GM23248 (cell line): ENCODE measurements around the gene MYO1D. TPM values are rescaled to one million over a fixed set of nuclear protein-coding genes. Genes with fewer than 3 reads are reported as not detected.
A peak's percentile ranks its signal among the peaks of the same experiment; 100 is the strongest.

ENCODE experiments used
- DNase-seq: peaks from one replicate; pipeline ENCODE4 v3.0.0-alpha.2; 2015
- H2AFZ ChIP-seq: fragments of 200-600 bp; sonication (generic); 2 replicates; pipeline ENCODE4 v1.6.1; 2016; ENCODE audit warnings: antibody characterized with exemption
- H3F3A ChIP-seq: fragments of 200-600 bp; sonication (generic); 2 replicates; pipeline ENCODE4 v1.6.1; 2016; ENCODE audit warnings: mild to moderate bottlenecking, antibody characterized with exemption, mixed run types; ENCODE audit not compliant: insufficient read depth
- H3K27ac ChIP-seq: fragments of 200-600 bp; sonication (generic); 2 replicates; pipeline ENCODE4 v1.5.1; 2016; ENCODE audit warnings: mild to moderate bottlenecking
- H3K27me3 ChIP-seq: fragments of 200-600 bp; sonication (generic); replicated peaks from 2 replicates; pipeline ENCODE4 v1.6.1; 2016; ENCODE audit warnings: mild to moderate bottlenecking; ENCODE audit not compliant: insufficient read depth
- H3K36me3 ChIP-seq: fragments of 200-600 bp; sonication (generic); 2 replicates; pipeline ENCODE4 v1.6.1; 2016; ENCODE audit warnings: low read depth, mild to moderate bottlenecking
- H3K4me1 ChIP-seq: fragments of 200-600 bp; sonication (generic); 2 replicates; pipeline ENCODE4 v1.6.1; 2016; ENCODE audit warnings: mild to moderate bottlenecking; ENCODE audit not compliant: insufficient read depth
- H3K4me2 ChIP-seq: fragments of 200-600 bp; sonication (generic); one replicate; pipeline ENCODE4 v1.6.1; 2016; ENCODE audit warnings: mild to moderate bottlenecking; ENCODE audit not compliant: unreplicated experiment
- H3K4me3 ChIP-seq: fragments of 200-600 bp; sonication (generic); 2 replicates; pipeline ENCODE4 v1.5.1; 2016; ENCODE audit warnings: mild to moderate bottlenecking
- H3K79me2 ChIP-seq: fragments of 200-600 bp; sonication (generic); 2 replicates; pipeline ENCODE4 v1.6.1; 2016; ENCODE audit warnings: mild to moderate bottlenecking; ENCODE audit not compliant: insufficient read depth
- H3K9ac ChIP-seq: fragments of 200-600 bp; sonication (generic); 2 replicates; pipeline ENCODE4 v1.6.1; 2016; ENCODE audit warnings: mild to moderate bottlenecking
- H3K9me2 ChIP-seq: fragments of 200-600 bp; sonication (generic); 2 replicates; pipeline ENCODE4 v1.6.1; 2016; ENCODE audit warnings: mixed run types, mild to moderate bottlenecking, moderate library complexity; ENCODE audit not compliant: insufficient read depth
- H3K9me3 ChIP-seq: fragments of 200-600 bp; sonication (generic); one replicate; pipeline ENCODE4 v1.6.1; 2017; ENCODE audit warnings: low read depth
- H4K20me1 ChIP-seq: fragments of 200-600 bp; sonication (generic); 2 replicates; pipeline ENCODE4 v1.6.0; 2016; ENCODE audit not compliant: insufficient read depth
- EZH2 ChIP-seq: fragments of 200-600 bp; sonication (generic); IDR thresholded peaks from 2 replicates; pipeline ENCODE4 v1.6.1; 2018; ENCODE audit warnings: antibody characterized with exemption, mild to moderate bottlenecking; ENCODE audit not compliant: insufficient read depth, poor library complexity, severe bottlenecking
- EZH2phosphoT487 ChIP-seq: fragments of 200-600 bp; sonication (generic); IDR thresholded peaks from 2 replicates; pipeline ENCODE4 v1.6.1; 2018; ENCODE audit warnings: antibody characterized with exemption, moderate library complexity, mild to moderate bottlenecking, low read depth; ENCODE audit not compliant: insufficient read depth
- WGBS, 2 experiments: methylation state at CpG; one replicate each; pipeline ENCODE4 v1.1.6; 2015 to 2017; ENCODE audit warnings: low lambda C conversion rate in 2 of 2, low coverage in 1 of 2; ENCODE audit errors: missing lambda C conversion rate in 2 of 2; 5-methylcytosine and 5-hydroxymethylcytosine counted together
- in situ Hi-C: fragments of 300-500 bp; cut with MboI; formaldehyde crosslinking; loops from 2 replicates; pipeline ENCODE4 v1.15.0; 2020
- polyA plus RNA-seq: library from polyadenylated mRNA; unstranded; fragments of >200 nt; fragmentation: Nextera tagmentation; extraction: Ambion mirVana; gene quantifications from 2 replicates; pipeline ENCODE4 v1.2.1, GENCODE V29; 2016
- total RNA-seq: library from RNA; depleted of rRNA; stranded (reverse); fragments of >200 nt; shearing (Covaris generic); gene quantifications from 2 replicates; pipeline ENCODE4 v1.2.3, GENCODE V29; 2014

MYO1D gene
- total and polyA plus RNA-seq, 2 experiments from 2014 or later = 54.1 to 99.5 TPM

GRCh38 chr17:32673964-32674363, 203.0 kb downstream of the MYO1D start:
- in situ Hi-C loops = loop anchor here (25.0 kb wide), 1 partner anchor 238 kb away; no protein-coding TSS in a partner anchor
- H3K9me2 ChIP-seq = no peaks in the 10 kb centered on the region
- no peaks in the 10 kb centered on the region for H3K27me3 ChIP-seq
- no peaks in the 10 kb centered on the region for H3K4me1 ChIP-seq
- no peak overlapping the region for H2AFZ ChIP-seq
- H3K4me3 ChIP-seq = no peak overlapping the region
- no peaks in the 10 kb centered on the region for H3K79me2 ChIP-seq
- no peaks in the 10 kb centered on the region for H4K20me1 ChIP-seq
- H3F3A ChIP-seq = peaks cover 9% of the 10 kb centered on the region; the same call in 1 of the 2 replicates
- H3K36me3 ChIP-seq = no peaks in the 10 kb centered on the region
- H3K27ac ChIP-seq = no peak overlapping the region
- 73 to 78% methylated on average over 3 of the region's 3 CpGs for WGBS, 2 experiments
- H3K9me3 ChIP-seq = no peaks in the 10 kb centered on the region
- DNase-seq = peak; percentile 20
- H3K9ac ChIP-seq = no peak overlapping the region
- no peak overlapping the region for H3K4me2 ChIP-seq
- TF ChIP-seq EZH2phosphoT487 (no peak), EZH2 (no peak)

GRCh38 chr17:32672711-32673110, 204.2 kb downstream of the MYO1D start:
- in situ Hi-C loops = loop anchor here (25.0 kb wide), 1 partner anchor 240 kb away; no protein-coding TSS in a partner anchor
- no peak overlapping the region for H3K4me2 ChIP-seq
- no peak overlapping the region for H3K27ac ChIP-seq

GRCh38 chr17:32671896-32672295, 205.0 kb downstream of the MYO1D start:
- peak; percentile 19 for DNase-seq
- Histone ChIP-seq H3K27ac (no peak overlapping the region), H3K9ac (no peak overlapping the region), H3F3A (peaks cover 9% of the 10 kb centered on the region; the same call in 1 of the 2 replicates), H3K4me1 (no peaks in the 10 kb centered on the region), H3K27me3 (no peaks in the 10 kb centered on the region), H4K20me1 (no peaks in the 10 kb centered on the region), H3K36me3 (no peaks in the 10 kb centered on the region), H3K4me2 (no peak overlapping the region), H3K9me2 (no peaks in the 10 kb centered on the region), H3K79me2 (no peaks in the 10 kb centered on the region), H3K9me3 (no peaks in the 10 kb centered on the region), H2AFZ (no peak overlapping the region), H3K4me3 (no peak overlapping the region)
- in situ Hi-C loops = loop anchor here (25.0 kb wide), 1 partner anchor 240 kb away; no protein-coding TSS in a partner anchor
- 25 to 29% methylated on average over 1 of the region's 1 CpG for WGBS, 2 experiments
- TF ChIP-seq EZH2phosphoT487 (no peak), EZH2 (no peak)

More at GRCh38 chr17:32672711-32673110, 204.2 kb downstream of the MYO1D start:
- peaks cover 9% of the 10 kb centered on the region; the same call in 1 of the 2 replicates for H3F3A ChIP-seq
- no peaks in the 10 kb centered on the region for H3K9me2 ChIP-seq
- H3K9me3 ChIP-seq = no peaks in the 10 kb centered on the region
- DNase-seq = no peak
- no peaks in the 10 kb centered on the region for H3K79me2 ChIP-seq
- no peak overlapping the region for H2AFZ ChIP-seq
- H3K36me3 ChIP-seq = no peaks in the 10 kb centered on the region
- H3K9ac ChIP-seq = no peak overlapping the region
- no peaks in the 10 kb centered on the region for H3K4me1 ChIP-seq
- TF ChIP-seq EZH2phosphoT487 = no peak
- no peak for TF ChIP-seq EZH2
- no peaks in the 10 kb centered on the region for H3K27me3 ChIP-seq
- H3K4me3 ChIP-seq = no peak overlapping the region
- 48 to 49% methylated on average over 1 of the region's 1 CpG for WGBS, 2 experiments
- no peaks in the 10 kb centered on the region for H4K20me1 ChIP-seq

- Histone ChIP-seq H3K36me3 (no peaks in the 10 kb centered on the region), H3K9me2 (no peaks in the 10 kb centered on the region), H3K4me3 (no peak overlapping the region), H3K9me3 (no peaks in the 10 kb centered on the region), H4K20me1 (no peaks in the 10 kb centered on the region), H3K9ac (no peak overlapping the region), H3K79me2 (no peaks in the 10 kb centered on the region), H3K4me1 (no peaks in the 10 kb centered on the region), H3K27ac (no peak overlapping the region), H3K4me2 (no peak overlapping the region), H3F3A (peaks cover 8% of the 10 kb centered on the region; the same call in 1 of the 2 replicates), H3K27me3 (no peaks in the 10 kb centered on the region), H2AFZ (no peak overlapping the region)
- TF ChIP-seq EZH2 (no peak), EZH2phosphoT487 (no peak)
- 89 to 93% methylated on average over 9 of the region's 9 CpGs for WGBS, 2 experiments
- in situ Hi-C loops = loop anchor here (25.0 kb wide), 1 partner anchor 247 kb away; no protein-coding TSS in a partner anchor
- DNase-seq = no peak
These were observed 211.9 kb downstream of the MYO1D start for GRCh38 chr17:32664936-32665583.
